Hematopoietic multipotent progenitor cell treated with erythropoietin and hydrocortisone succinate and interleukin-3 and kit ligand, for 6 days (in vitro differentiated cells): ENCODE measurements around the gene GUCY2D.
A peak's percentile ranks its signal among the peaks of the same experiment; 100 is the strongest.
"Not testable (repeated sequence)": the region's sequence is repeated elsewhere in the genome, so short reads cannot be mapped to it uniquely, and the experiment has no call there.

Experiments
- DNase-seq: peaks from one replicate; pipeline ENCODE4 v3.0.0-alpha.2; 2015

Gene GUCY2D

GRCh38 chr17:8046929-8047768 is 44.7 kb downstream of the GUCY2D start:
- DNase-seq: no peak

- DNase-seq: no peak
Observed at GRCh38 chr17:8047769-8048110, 45.3 kb downstream of the GUCY2D start.

GRCh38 chr17:8048236-8048635 is 45.8 kb downstream of the GUCY2D start:
- no peak for DNase-seq

- DNase-seq: no peak
Observed at GRCh38 chr17:8048736-8049135, 46.3 kb downstream of the GUCY2D start.

GRCh38 chr17:8051831-8052230 is 49.4 kb downstream of the GUCY2D start:
- DNase-seq: no peak

GRCh38 chr17:8052256-8053252 is 50.1 kb downstream of the GUCY2D start:
- no peak for DNase-seq

GRCh38 chr17:8053600-8053999 is 51.2 kb downstream of the GUCY2D start:
- no peak for DNase-seq

- DNase-seq: no peak
Observed at GRCh38 chr17:8055851-8056231, 53.4 kb downstream of the GUCY2D start.

GRCh38 chr17:8056232-8056975 is 54.0 kb downstream of the GUCY2D start:
- peak; percentile 83 for DNase-seq

- DNase-seq: no peak
Observed at GRCh38 chr17:8056976-8057625, 54.7 kb downstream of the GUCY2D start.

- DNase-seq: peak; percentile 97
Observed at GRCh38 chr17:8057691-8058114, 55.3 kb downstream of the GUCY2D start.

GRCh38 chr17:8059131-8059530 is 56.7 kb downstream of the GUCY2D start:
- no peak for DNase-seq

- peak; percentile 91 for DNase-seq
Observed at GRCh38 chr17:8060274-8060673, 57.9 kb downstream of the GUCY2D start.

GRCh38 chr17:8061851-8062250 is 59.4 kb downstream of the GUCY2D start:
- not testable (repeated sequence) for DNase-seq

GRCh38 chr17:8062435-8062806 is 60.0 kb downstream of the GUCY2D start:
- DNase-seq: peak; percentile 94

- DNase-seq: peak; percentile 74
Observed at GRCh38 chr17:8062807-8063483, 60.5 kb downstream of the GUCY2D start.

GRCh38 chr17:8063761-8064534 is 61.5 kb downstream of the GUCY2D start:
- DNase-seq: peak; percentile 57

- DNase-seq: no peak
Observed at GRCh38 chr17:8064561-8065019, 62.2 kb downstream of the GUCY2D start.

- no peak for DNase-seq
Observed at GRCh38 chr17:8066841-8067775, 64.7 kb downstream of the GUCY2D start.

- DNase-seq: no peak
Observed at GRCh38 chr17:8067806-8068205, 65.4 kb downstream of the GUCY2D start.
